ENCODE results near the gene SCN4B. TPM values are rescaled to one million over a fixed set of nuclear protein-coding genes. Genes with fewer than 3 reads are reported as not detected.

The SCN4B gene
- total and polyA plus RNA-seq, 5 donors: 2.6 to 9.0 (median 6.8) TPM

GRCh38 chr11:118095493-118095892 lies 57.1 kb downstream of the SCN4B start:
- intact Hi-C loops (cut with DNase I): no loop called here
- H3K27ac ChIP-seq (ENCODE audit: low read length): no peak overlapping the region
- no peak for DNase-seq

GRCh38 chr11:118092907-118093571 lies 59.6 kb downstream of the SCN4B start:
- Histone ChIP-seq H3K4me1 (ENCODE audit: control insufficient read depth, insufficient read depth, low read length) (no peaks in the 10 kb centered on the region), H3K4me3 (ENCODE audit: low read length) (no peak overlapping the region), H3K27me3 (ENCODE audit: control insufficient read depth, insufficient read depth) (no peaks in the 10 kb centered on the region), H3K9me3 (ENCODE audit: control insufficient read depth, low read length) (no peaks in the 10 kb centered on the region), H3K27ac (ENCODE audit: low read length) (no peak overlapping the region)
- 68% methylated on average over 8 of the region's 8 CpGs for WGBS
- DNase-seq (no peak), ATAC-seq (no peak)
- intact Hi-C loops (cut with DNase I): no loop called here

More at GRCh38 chr11:118095493-118095892, 57.1 kb downstream of the SCN4B start:
- WGBS: 63% methylated on average over 4 of the region's 4 CpGs
- no peak for ATAC-seq
- Histone ChIP-seq H3K27me3 (ENCODE audit: control insufficient read depth, insufficient read depth) (no peaks in the 10 kb centered on the region), H3K4me1 (ENCODE audit: control insufficient read depth, insufficient read depth, low read length) (no peaks in the 10 kb centered on the region), H3K4me3 (ENCODE audit: low read length) (no peak overlapping the region), H3K9me3 (ENCODE audit: control insufficient read depth, low read length) (no peaks in the 10 kb centered on the region)

GRCh38 chr11:118091690-118092089 lies 60.9 kb downstream of the SCN4B start:
- ATAC-seq (no peak), DNase-seq (no peak)
- intact Hi-C loops (cut with DNase I): no loop called here
- no peaks in the 10 kb centered on the region for H3K27me3 ChIP-seq (ENCODE audit: control insufficient read depth, insufficient read depth)
- WGBS: 82% methylated on average over 6 of the region's 6 CpGs
- no peaks in the 10 kb centered on the region for H3K9me3 ChIP-seq (ENCODE audit: control insufficient read depth, low read length)
- no peak overlapping the region for H3K27ac ChIP-seq (ENCODE audit: low read length)
- no peaks in the 10 kb centered on the region for H3K4me1 ChIP-seq (ENCODE audit: control insufficient read depth, insufficient read depth, low read length)
- H3K4me3 ChIP-seq (ENCODE audit: low read length): no peak overlapping the region

GRCh38 chr11:118090545-118091162 lies 62.0 kb downstream of the SCN4B start:
- no peak overlapping the region for H3K27ac ChIP-seq (ENCODE audit: low read length)
- no peaks in the 10 kb centered on the region for H3K4me1 ChIP-seq (ENCODE audit: control insufficient read depth, insufficient read depth, low read length)

GRCh38 chr11:118088531-118088930 lies 64.1 kb downstream of the SCN4B start:
- DNase-seq: peak in 2 of 3 donors; percentile 37 to 70
- Histone ChIP-seq H3K27ac (ENCODE audit: low read length) (no peak overlapping the region), H3K4me1 (ENCODE audit: control insufficient read depth, insufficient read depth, low read length) (no peaks in the 10 kb centered on the region), H3K4me3 (ENCODE audit: low read length) (no peak overlapping the region), H3K27me3 (ENCODE audit: control insufficient read depth, insufficient read depth) (no peaks in the 10 kb centered on the region), H3K9me3 (ENCODE audit: control insufficient read depth, low read length) (no peaks in the 10 kb centered on the region)
- intact Hi-C loops (cut with DNase I): no loop called here
- ATAC-seq: peak; percentile 57 to 62
- WGBS: 60% methylated on average over 4 of the region's 4 CpGs

More at GRCh38 chr11:118090545-118091162, 62.0 kb downstream of the SCN4B start:
- ATAC-seq: no peak
- intact Hi-C loops (cut with DNase I): no loop called here
- H3K4me3 ChIP-seq (ENCODE audit: low read length): no peak overlapping the region
- DNase-seq: no peak
- no peaks in the 10 kb centered on the region for H3K27me3 ChIP-seq (ENCODE audit: control insufficient read depth, insufficient read depth)
- 80% methylated on average over 7 of the region's 7 CpGs for WGBS
- no peaks in the 10 kb centered on the region for H3K9me3 ChIP-seq (ENCODE audit: control insufficient read depth, low read length)

- intact Hi-C loops (cut with DNase I): no loop called here
- no peak for DNase-seq
- ATAC-seq: no peak
- H3K4me1 ChIP-seq (ENCODE audit: control insufficient read depth, insufficient read depth, low read length): no peaks in the 10 kb centered on the region
- WGBS: 91% methylated on average over 6 of the region's 6 CpGs
- no peaks in the 10 kb centered on the region for H3K27me3 ChIP-seq (ENCODE audit: control insufficient read depth, insufficient read depth)
- no peaks in the 10 kb centered on the region for H3K9me3 ChIP-seq (ENCODE audit: control insufficient read depth, low read length)
- H3K4me3 ChIP-seq (ENCODE audit: low read length): no peak overlapping the region
- no peak overlapping the region for H3K27ac ChIP-seq (ENCODE audit: low read length)
Measured at GRCh38 chr11:118087931-118088330, 64.7 kb downstream of the SCN4B start.

GRCh38 chr11:118086913-118087768 lies 65.5 kb downstream of the SCN4B start, which contains the start of gene SMIM35:
TSS of gene SMIM35 (minus strand) at chr11:118086963. CDS start at chr11:118086757, 206 bp downstream.
- H3K4me3 ChIP-seq (ENCODE audit: low read length): no peak within 1 kb of the TSS
- 67% methylated on average over 5 of the region's 5 CpGs for WGBS
- intact Hi-C loops (cut with DNase I): no loop called here
- no peak for ATAC-seq
- DNase-seq: peak in 1 of 3 donors; percentile 27
- H3K9me3 ChIP-seq (ENCODE audit: control insufficient read depth, low read length): no peaks in the 10 kb centered on the region
- H3K4me1 ChIP-seq (ENCODE audit: control insufficient read depth, insufficient read depth, low read length): no peaks in the 10 kb centered on the region
- no peak within 1 kb of the TSS for H3K27ac ChIP-seq (ENCODE audit: low read length)
- no peaks in the 10 kb centered on the region for H3K27me3 ChIP-seq (ENCODE audit: control insufficient read depth, insufficient read depth)

GRCh38 chr11:118084656-118085055 lies 68.0 kb downstream of the SCN4B start:
- no peaks in the 10 kb centered on the region for H3K4me1 ChIP-seq (ENCODE audit: control insufficient read depth, insufficient read depth, low read length)
- intact Hi-C loops (cut with DNase I): no loop called here
- ATAC-seq (no peak), DNase-seq (no peak)
- H3K9me3 ChIP-seq (ENCODE audit: control insufficient read depth, low read length): no peaks in the 10 kb centered on the region
- H3K27me3 ChIP-seq (ENCODE audit: control insufficient read depth, insufficient read depth): no peaks in the 10 kb centered on the region
- peak overlapping the region; percentile 15 for H3K27ac ChIP-seq (ENCODE audit: low read length)
- no peak overlapping the region for H3K4me3 ChIP-seq (ENCODE audit: low read length)

GRCh38 chr11:118084247-118084646 lies 68.4 kb downstream of the SCN4B start:
- peak; percentile 73 to 76 for ATAC-seq
- Histone ChIP-seq H3K27me3 (ENCODE audit: control insufficient read depth, insufficient read depth) (no peaks in the 10 kb centered on the region), H3K9me3 (ENCODE audit: control insufficient read depth, low read length) (no peaks in the 10 kb centered on the region), H3K4me3 (ENCODE audit: low read length) (no peak overlapping the region), H3K4me1 (ENCODE audit: control insufficient read depth, insufficient read depth, low read length) (no peaks in the 10 kb centered on the region), H3K27ac (ENCODE audit: low read length) (peak overlapping the region; percentile 65)
- intact Hi-C loops (cut with DNase I): no loop called here
- 13% methylated on average over 4 of the region's 4 CpGs for WGBS
- no peak for DNase-seq
